ENCODE data around the gene ATP5PB.

The ATP5PB gene

DNA sequence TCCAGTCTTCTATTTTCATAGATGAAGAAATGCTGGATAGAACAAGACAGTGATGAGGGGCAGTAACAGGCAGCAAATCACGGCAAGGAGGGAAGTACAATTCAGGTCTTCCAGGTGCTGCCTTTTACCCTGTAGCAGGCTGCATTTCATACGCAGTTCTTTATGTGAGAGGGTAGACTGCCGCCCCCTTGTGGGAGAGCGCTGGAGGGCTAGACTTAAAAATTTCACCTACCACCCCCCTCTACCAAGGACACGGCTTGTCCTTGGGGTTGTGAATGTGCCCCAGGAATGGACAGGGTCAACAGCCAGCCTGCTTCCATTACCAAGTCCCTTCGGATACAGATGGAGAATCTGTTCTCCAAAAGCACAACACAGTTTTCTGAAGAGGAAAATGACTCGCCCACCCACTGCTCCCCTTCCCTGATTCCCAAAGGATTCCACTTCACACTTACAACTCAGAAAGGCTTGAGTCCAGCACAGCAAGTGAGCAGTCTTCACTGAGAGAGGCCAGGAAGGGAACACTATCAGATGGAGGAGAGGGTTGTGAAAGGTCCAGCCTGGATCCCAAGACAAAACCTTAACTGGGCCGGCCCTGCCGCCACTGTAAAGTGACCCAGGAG, 7.6 kb upstream of the ATP5PB start:
- Mint-ChIP-seq H3K9me3 (no peaks in the 10 kb centered on the region), H3K27me3 (ENCODE audit: low read depth) (no peaks in the 10 kb centered on the region), H3K4me1 (peaks cover 6% of the 10 kb centered on the region), H3K27ac (no peak overlapping the region), H3K4me3 (no peak overlapping the region), H3K36me3 (ENCODE audit: low read depth) (peaks cover 61% of the 10 kb centered on the region)
- TF ChIP-seq, protein P1, sequence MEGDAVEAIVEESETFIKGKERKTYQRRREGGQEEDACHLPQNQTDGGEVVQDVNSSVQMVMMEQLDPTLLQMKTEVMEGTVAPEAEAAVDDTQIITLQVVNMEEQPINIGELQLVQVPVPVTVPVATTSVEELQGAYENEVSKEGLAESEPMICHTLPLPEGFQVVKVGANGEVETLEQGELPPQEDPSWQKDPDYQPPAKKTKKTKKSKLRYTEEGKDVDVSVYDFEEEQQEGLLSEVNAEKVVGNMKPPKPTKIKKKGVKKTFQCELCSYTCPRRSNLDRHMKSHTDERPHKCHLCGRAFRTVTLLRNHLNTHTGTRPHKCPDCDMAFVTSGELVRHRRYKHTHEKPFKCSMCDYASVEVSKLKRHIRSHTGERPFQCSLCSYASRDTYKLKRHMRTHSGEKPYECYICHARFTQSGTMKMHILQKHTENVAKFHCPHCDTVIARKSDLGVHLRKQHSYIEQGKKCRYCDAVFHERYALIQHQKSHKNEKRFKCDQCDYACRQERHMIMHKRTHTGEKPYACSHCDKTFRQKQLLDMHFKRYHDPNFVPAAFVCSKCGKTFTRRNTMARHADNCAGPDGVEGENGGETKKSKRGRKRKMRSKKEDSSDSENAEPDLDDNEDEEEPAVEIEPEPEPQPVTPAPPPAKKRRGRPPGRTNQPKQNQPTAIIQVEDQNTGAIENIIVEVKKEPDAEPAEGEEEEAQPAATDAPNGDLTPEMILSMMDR (IDR thresholded peaks at IDR 0.05; ENCODE audit: unreplicated experiment in 3 of 3), result peak; percentile 46 to 48 (median 48)

DNA sequence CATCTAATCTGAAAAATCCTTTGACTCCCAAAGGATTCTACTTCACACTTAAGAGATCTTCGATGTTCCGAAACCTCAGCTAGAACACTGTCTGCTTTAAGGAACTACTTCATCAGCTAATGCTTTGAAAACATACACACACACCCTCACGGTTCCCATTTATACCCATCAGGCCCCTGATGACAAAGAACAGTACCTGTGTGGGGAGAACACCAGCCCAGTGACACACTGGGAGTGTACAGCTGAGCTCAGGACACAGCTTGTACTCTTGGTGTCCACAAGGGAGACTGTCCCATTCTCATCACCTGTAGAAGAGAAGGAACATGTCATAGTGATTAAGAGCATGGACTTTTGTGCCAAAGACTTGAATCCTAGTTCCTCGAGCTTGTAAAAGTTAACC, 6.8 kb upstream of the ATP5PB start:
- Mint-ChIP-seq H3K36me3 (ENCODE audit: low read depth) (peaks cover 61% of the 10 kb centered on the region), H3K9me3 (no peaks in the 10 kb centered on the region), H3K27me3 (ENCODE audit: low read depth) (no peaks in the 10 kb centered on the region)

DNA sequence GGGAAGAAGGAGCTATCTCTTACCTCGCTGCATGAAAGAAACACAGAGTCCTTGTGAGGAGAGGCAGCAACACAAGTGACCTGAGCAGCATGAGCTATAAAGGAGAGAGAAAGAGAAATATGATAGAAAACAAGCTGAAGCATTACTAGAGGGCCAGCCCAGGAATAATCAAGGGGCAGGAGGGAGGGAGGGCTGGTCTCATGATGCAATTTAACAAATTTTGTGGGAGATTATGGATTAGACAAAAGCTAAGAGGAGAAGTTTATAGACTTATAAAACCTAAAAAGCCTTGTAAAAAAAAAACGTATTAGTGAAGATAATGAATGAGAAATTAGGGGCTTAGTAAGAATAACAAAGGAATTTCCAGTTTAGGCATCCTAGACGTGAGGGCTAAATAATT, 5.2 kb upstream of the ATP5PB start:
- Mint-ChIP-seq H3K9me3 (no peaks in the 10 kb centered on the region), H3K4me3 (peak overlapping the region in 2 of 3 experiments; percentile 13 to 37), H3K4me1 (peaks cover 26% of the 10 kb centered on the region), H3K36me3 (ENCODE audit: low read depth) (peaks cover 56% of the 10 kb centered on the region), H3K27me3 (ENCODE audit: low read depth) (no peaks in the 10 kb centered on the region), H3K27ac (no peak overlapping the region)
- TF ChIP-seq, protein P1 (IDR thresholded peaks at IDR 0.05; ENCODE audit: unreplicated experiment in 3 of 3), result no peak

More for the DNA sequence above, 6.8 kb upstream of the ATP5PB start:
- H3K4me3 Mint-ChIP-seq, result no peak overlapping the region
- TF ChIP-seq, protein P1 (IDR thresholded peaks at IDR 0.05; ENCODE audit: unreplicated experiment in 3 of 3), result no peak
- no peak overlapping the region for H3K27ac Mint-ChIP-seq
- peaks cover 14% of the 10 kb centered on the region for H3K4me1 Mint-ChIP-seq

GRCh38 chr1:111446546-111446945, 2.7 kb upstream of the ATP5PB start:
- Mint-ChIP-seq H3K27ac (peak overlapping the region in 2 of 3 experiments; percentile 7 to 12), H3K36me3 (ENCODE audit: low read depth) (peaks cover 50% of the 10 kb centered on the region), H3K9me3 (no peaks in the 10 kb centered on the region), H3K27me3 (ENCODE audit: low read depth) (no peaks in the 10 kb centered on the region), H3K4me3 (peak overlapping the region; percentile 46 to 100 (median 99)), H3K4me1 (peaks cover 41% of the 10 kb centered on the region)
- TF ChIP-seq, protein P1 (IDR thresholded peaks at IDR 0.05; ENCODE audit: unreplicated experiment in 3 of 3), result no peak

GRCh38 chr1:111446967-111447892, 2.0 kb upstream of the ATP5PB start:
- peak overlapping the region in 2 of 3 experiments; percentile 39 to 98 for H3K27ac Mint-ChIP-seq
- H3K9me3 Mint-ChIP-seq, result no peaks in the 10 kb centered on the region
- peaks cover 48% of the 10 kb centered on the region for H3K4me1 Mint-ChIP-seq
- H3K27me3 Mint-ChIP-seq (ENCODE audit: low read depth), result no peaks in the 10 kb centered on the region
- H3K4me3 Mint-ChIP-seq, result peak overlapping the region; percentile 99 to 100 (median 99)
- TF ChIP-seq, protein P1 (IDR thresholded peaks at IDR 0.05; ENCODE audit: unreplicated experiment in 3 of 3), result no peak
- H3K36me3 Mint-ChIP-seq (ENCODE audit: low read depth), result peaks cover 51% of the 10 kb centered on the region

All from nephron (organoid).